Measurements from ENCODE around the gene RPL36AL. TPM values are rescaled to one million over a fixed set of nuclear protein-coding genes. Genes with fewer than 3 reads are reported as not detected.
"Not testable (repeated sequence)": the region's sequence is repeated elsewhere in the genome, so short reads cannot be mapped to it uniquely, and the experiment has no call there.

The RPL36AL gene
- total RNA-seq = 222 and 225 TPM in 2 replicates

- intact Hi-C loops (cut with micrococcal nuclease) = loop anchor here (1.0 to 10.0 kb wide), 8 partner anchors 14 to 694 kb away; partner anchors contain the start of genes DMAC2L, KLHDC2, L2HGDH and LRR1
Observed at GRCh38 chr14:49620182-49621113, at the start of gene RPL36AL, which contains the start of gene MGAT2. Gene RPL36AL (minus strand): TSS chr14:49620626. CDS start chr14:49619104, 1,522 bp downstream. Gene MGAT2 (plus strand): TSS chr14:49620799. CDS start chr14:49621269, 470 bp downstream.

GRCh38 chr14:49659526-49660455, 39.4 kb upstream of the RPL36AL start:
- intact Hi-C loops (cut with micrococcal nuclease) = no loop called here

GRCh38 chr14:49657500-49657899, 37.1 kb upstream of the RPL36AL start:
- intact Hi-C loops (cut with micrococcal nuclease) = not testable (repeated sequence)

- intact Hi-C loops (cut with micrococcal nuclease) = no loop called here
Observed at GRCh38 chr14:49654511-49654910, 34.1 kb upstream of the RPL36AL start.

- intact Hi-C loops (cut with micrococcal nuclease) = no loop called here
Observed at GRCh38 chr14:49653508-49653907, 33.1 kb upstream of the RPL36AL start.

- intact Hi-C loops (cut with micrococcal nuclease) = no loop called here
Observed at GRCh38 chr14:49642163-49642562, 21.7 kb upstream of the RPL36AL start.

- intact Hi-C loops (cut with micrococcal nuclease) = no loop called here
Observed at GRCh38 chr14:49641697-49642129, 21.3 kb upstream of the RPL36AL start.

GRCh38 chr14:49640540-49641417, 20.4 kb upstream of the RPL36AL start:
- intact Hi-C loops (cut with micrococcal nuclease) = no loop called here

- intact Hi-C loops (cut with micrococcal nuclease) = loop anchor here (5.0 kb wide), 1 partner anchor 365 kb away; no protein-coding TSS in a partner anchor
Observed at GRCh38 chr14:49637534-49638078, 17.2 kb upstream of the RPL36AL start.

GRCh38 chr14:49636866-49637265, 16.4 kb upstream of the RPL36AL start:
- intact Hi-C loops (cut with micrococcal nuclease) = loop anchor here (5.0 kb wide), 1 partner anchor 365 kb away; no protein-coding TSS in a partner anchor

- intact Hi-C loops (cut with micrococcal nuclease) = loop anchor here (1.0 to 5.0 kb wide), 11 partner anchors 14 to 898 kb away; partner anchors contain the start of genes KLHDC1, LRR1, MAP4K5 and MGAT2
Observed at GRCh38 chr14:49634547-49635334, 14.3 kb upstream of the RPL36AL start, which contains the start of gene DNAAF2. Gene DNAAF2 (minus strand): TSS chr14:49635244. CDS start chr14:49635149, 95 bp downstream.

GRCh38 chr14:49633640-49634546, 13.5 kb upstream of the RPL36AL start:
- intact Hi-C loops (cut with micrococcal nuclease) = loop anchor here (1.0 to 5.0 kb wide), 9 partner anchors 14 to 899 kb away; partner anchors contain the start of genes KLHDC1, LRR1, MAP4K5 and MGAT2

GRCh38 chr14:49623941-49624839, 3.8 kb upstream of the RPL36AL start:
- intact Hi-C loops (cut with micrococcal nuclease) = loop anchor here (5.0 to 10.0 kb wide), 2 partner anchors 378 to 691 kb away; partner anchors contain the start of genes DMAC2L and L2HGDH

GRCh38 chr14:49623387-49623786, 3.0 kb upstream of the RPL36AL start:
- intact Hi-C loops (cut with micrococcal nuclease) = loop anchor here (5.0 to 10.0 kb wide), 2 partner anchors 379 to 691 kb away; partner anchors contain the start of genes DMAC2L and L2HGDH

GRCh38 chr14:49622022-49622607, 1.7 kb upstream of the RPL36AL start:
- intact Hi-C loops (cut with micrococcal nuclease) = loop anchor here (5.0 to 10.0 kb wide), 2 partner anchors 380 to 693 kb away; partner anchors contain the start of genes DMAC2L and L2HGDH

Data from T-helper 2 cell treated with Interferon-gamma antibody and Interleukin-4, amounts not matched to agents 100 ng/mL and 5 ng/mL, for 36 hours (primary cell).